Ramos (cell line): ENCODE measurements around the gene UBAC2.
"Not testable (repeated sequence)": the region's sequence is repeated elsewhere in the genome, so short reads cannot be mapped to it uniquely, and the experiment has no call there.

Experiments
- in situ Hi-C: fragments of 300-500 bp; cut with MboI; formaldehyde crosslinking; loops from one replicate; pipeline ENCODE4 v1.14.3; 2022; ENCODE audit warnings: low sequenced_read_pairs; ENCODE audit not compliant: unreplicated experiment

The UBAC2 gene

GRCh38 chr13:99396446-99396845, 195.8 kb downstream of the UBAC2 start:
- in situ Hi-C loops, result no loop called here

- in situ Hi-C loops, result no loop called here
Measured at GRCh38 chr13:99398071-99398470, 197.4 kb downstream of the UBAC2 start.

- in situ Hi-C loops, result no loop called here
Measured at GRCh38 chr13:99398916-99399622, 198.4 kb downstream of the UBAC2 start.

GRCh38 chr13:99399623-99399974, 198.9 kb downstream of the UBAC2 start:
- in situ Hi-C loops, result no loop called here

- in situ Hi-C loops, result no loop called here
Measured at GRCh38 chr13:99403458-99403971, 202.9 kb downstream of the UBAC2 start.

- in situ Hi-C loops, result no loop called here
Measured at GRCh38 chr13:99404005-99404755, 203.5 kb downstream of the UBAC2 start.

- in situ Hi-C loops, result no loop called here
Measured at GRCh38 chr13:99405966-99406365, 205.3 kb downstream of the UBAC2 start.

- in situ Hi-C loops, result no loop called here
Measured at GRCh38 chr13:99406799-99407201, 206.1 kb downstream of the UBAC2 start.

GRCh38 chr13:99407906-99408702, 207.4 kb downstream of the UBAC2 start:
- in situ Hi-C loops, result no loop called here

- in situ Hi-C loops, result no loop called here
Measured at GRCh38 chr13:99408703-99409000, 208.0 kb downstream of the UBAC2 start.

GRCh38 chr13:99409461-99410083, 208.9 kb downstream of the UBAC2 start:
- in situ Hi-C loops, result not testable (repeated sequence)

- in situ Hi-C loops, result not testable (repeated sequence)
Measured at GRCh38 chr13:99410646-99411475, 210.2 kb downstream of the UBAC2 start.

- in situ Hi-C loops, result no loop called here
Measured at GRCh38 chr13:99412856-99413255, 212.2 kb downstream of the UBAC2 start.

GRCh38 chr13:99414048-99414995, 213.7 kb downstream of the UBAC2 start:
- in situ Hi-C loops, result no loop called here

GRCh38 chr13:99415014-99415650, 214.5 kb downstream of the UBAC2 start:
- in situ Hi-C loops, result no loop called here

- in situ Hi-C loops, result no loop called here
Measured at GRCh38 chr13:99415851-99416331, 215.2 kb downstream of the UBAC2 start.

- in situ Hi-C loops, result no loop called here
Measured at GRCh38 chr13:99416411-99417121, 215.9 kb downstream of the UBAC2 start.
